Esophagus squamous epithelium (tissue), 4 donors: ENCODE results near the gene BTAF1.

Experiments used
- POLR2A ChIP-seq, 4 donors: fragments of 450-650 bp; IDR thresholded peaks; one replicate each; pipeline ENCODE4 v1.6.1; 2017; ENCODE audit warnings: antibody characterized with exemption in 4 of 4, mild to moderate bottlenecking in 4 of 4, moderate library complexity in 3 of 4
- TF ChIP-seq, protein P1 (sequence below), 6 experiments: fragments of 450-650 bp in 4 of 6; fragments of 200-600 bp in 2 of 6; sonication (generic) in 2 of 6; IDR thresholded peaks; one replicate each; pipeline ENCODE4 v1.5.1; 2016 to 2019; ENCODE audit warnings: antibody characterized with exemption in 6 of 6, mild to moderate bottlenecking in 4 of 6, moderate library complexity in 4 of 6

- TF ChIP-seq, protein P1, sequence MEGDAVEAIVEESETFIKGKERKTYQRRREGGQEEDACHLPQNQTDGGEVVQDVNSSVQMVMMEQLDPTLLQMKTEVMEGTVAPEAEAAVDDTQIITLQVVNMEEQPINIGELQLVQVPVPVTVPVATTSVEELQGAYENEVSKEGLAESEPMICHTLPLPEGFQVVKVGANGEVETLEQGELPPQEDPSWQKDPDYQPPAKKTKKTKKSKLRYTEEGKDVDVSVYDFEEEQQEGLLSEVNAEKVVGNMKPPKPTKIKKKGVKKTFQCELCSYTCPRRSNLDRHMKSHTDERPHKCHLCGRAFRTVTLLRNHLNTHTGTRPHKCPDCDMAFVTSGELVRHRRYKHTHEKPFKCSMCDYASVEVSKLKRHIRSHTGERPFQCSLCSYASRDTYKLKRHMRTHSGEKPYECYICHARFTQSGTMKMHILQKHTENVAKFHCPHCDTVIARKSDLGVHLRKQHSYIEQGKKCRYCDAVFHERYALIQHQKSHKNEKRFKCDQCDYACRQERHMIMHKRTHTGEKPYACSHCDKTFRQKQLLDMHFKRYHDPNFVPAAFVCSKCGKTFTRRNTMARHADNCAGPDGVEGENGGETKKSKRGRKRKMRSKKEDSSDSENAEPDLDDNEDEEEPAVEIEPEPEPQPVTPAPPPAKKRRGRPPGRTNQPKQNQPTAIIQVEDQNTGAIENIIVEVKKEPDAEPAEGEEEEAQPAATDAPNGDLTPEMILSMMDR (IDR thresholded peaks at IDR 0.05): no peak
- no peak for TF ChIP-seq POLR2A (IDR thresholded peaks at IDR 0.05)
These were observed 45.7 kb downstream of the BTAF1 start for GRCh38 chr10:91969297-91969696.
